HEK293T (cell line): Measurements from ENCODE around the gene SMTN.

Source experiments
- BHLHE40 ChIP-seq: fragments of 450-650 bp; IDR thresholded peaks from 2 replicates; pipeline ENCODE4 v1.6.1; 2016; ENCODE audit warnings: mild to moderate bottlenecking, moderate library complexity, borderline replicate concordance
- FOXA1 ChIP-seq: fragments of 450-650 bp; IDR thresholded peaks from 2 replicates; pipeline ENCODE4 v1.6.1; 2016; ENCODE audit warnings: mild to moderate bottlenecking
- L3MBTL2 ChIP-seq: fragments of 450-650 bp; conservative IDR thresholded peaks from 2 replicates; pipeline ENCODE4 v1.6.1; 2016; ENCODE audit warnings: mild to moderate bottlenecking
- NFRKB ChIP-seq: fragments of 450-650 bp; IDR thresholded peaks from 2 replicates; pipeline ENCODE4 v1.6.1; 2016; ENCODE audit warnings: mild to moderate bottlenecking, moderate library complexity
- SP1 ChIP-seq: fragments of 450-650 bp; IDR thresholded peaks from 2 replicates; pipeline ENCODE4 v1.6.1; 2017
- SUZ12 ChIP-seq: fragments of 450-650 bp; IDR thresholded peaks from 2 replicates; pipeline ENCODE4 v1.6.1; 2016; ENCODE audit warnings: mild to moderate bottlenecking

- TF ChIP-seq SP1, result no peak
- TF ChIP-seq NFRKB, result no peak
- no peak for TF ChIP-seq FOXA1
- TF ChIP-seq BHLHE40, result no peak
- no peak for TF ChIP-seq SUZ12
- TF ChIP-seq L3MBTL2, result no peak
These were observed 53.6 kb downstream of the SMTN start for GRCh38 chr22:31134688-31135087.
